Gastroesophageal sphincter (tissue), 3 donors: ENCODE results near the gene ANK2.

Source experiments
- CTCF ChIP-seq, 4 experiments: fragments of 200-600 bp in 2 of 4; fragments of 450-650 bp in 2 of 4; sonication (generic) in 1 of 4; IDR thresholded peaks; one replicate each; pipeline ENCODE4 v1.5.1; 2017 to 2019; ENCODE audit warnings: antibody characterized with exemption in 4 of 4, mild to moderate bottlenecking in 2 of 4, moderate library complexity in 2 of 4
- EP300 ChIP-seq: sonication (generic); formaldehyde crosslinking; IDR thresholded peaks from one replicate; pipeline ENCODE4 v1.6.1; 2017; ENCODE audit warnings: antibody characterized with exemption, mild to moderate bottlenecking
- POLR2A ChIP-seq, 2 donors: fragments of 450-650 bp; IDR thresholded peaks; one replicate each; pipeline ENCODE4 v1.6.1; 2017; ENCODE audit warnings: antibody characterized with exemption in 2 of 2, mild to moderate bottlenecking in 2 of 2, moderate library complexity in 1 of 2
- POLR2AphosphoS5 ChIP-seq: sonication (generic); formaldehyde crosslinking; IDR thresholded peaks from one replicate; pipeline ENCODE4 v1.6.1; 2017; ENCODE audit warnings: antibody characterized with exemption

- TF ChIP-seq CTCF (IDR thresholded peaks at IDR 0.05) (no peak), POLR2AphosphoS5 (no peak), POLR2A (IDR thresholded peaks at IDR 0.05) (no peak), EP300 (no peak)
Observed at GRCh38 chr4:113052379-113052951, 3.0 kb downstream of the ANK2 start.
